Uterus (tissue), 4 donors: Measurements from ENCODE around the gene ST6GALNAC2. TPM values are rescaled to one million over a fixed set of nuclear protein-coding genes. Genes with fewer than 3 reads are reported as not detected.
"Not testable (repeated sequence)": the region's sequence is repeated elsewhere in the genome, so short reads cannot be mapped to it uniquely, and the experiment has no call there.

ENCODE experiments used
- DNase-seq, 2 donors: peaks; one replicate each; pipeline ENCODE4 v3.0.0-alpha.2; 2019 to 2020
- H3K27ac ChIP-seq, 2 donors: fragments of 200-600 bp; sonication (generic); 1 replicate in 1 of 2; 2 replicates in 1 of 2; pipeline ENCODE4 v1.5.1; 2016 to 2018
- H3K27me3 ChIP-seq, 2 donors: fragments of 200-600 bp; sonication (generic); one replicate each; pipeline ENCODE4 v1.5.1; 2018 to 2019; ENCODE audit warnings: control low read depth in 1 of 2
- H3K36me3 ChIP-seq, 2 donors: fragments of 200-600 bp; sonication (generic); one replicate each; pipeline ENCODE4 v1.5.1; 2019; ENCODE audit warnings: control low read depth in 1 of 2
- H3K4me1 ChIP-seq, 2 donors: fragments of 200-600 bp; sonication (generic); one replicate each; pipeline ENCODE4 v1.5.1; 2018 to 2019; ENCODE audit warnings: control low read depth in 1 of 2
- H3K4me3 ChIP-seq, 2 donors: fragments of 200-600 bp; sonication (generic); 1 replicate in 1 of 2; 2 replicates in 1 of 2; pipeline ENCODE4 v1.5.1; 2018 to 2019; ENCODE audit warnings: mild to moderate bottlenecking in 1 of 2
- H3K9me3 ChIP-seq, 2 donors: fragments of 200-600 bp; sonication (generic); one replicate each; pipeline ENCODE4 v1.5.1; 2019; ENCODE audit warnings: control low read depth in 1 of 2
- POLR2A ChIP-seq, 2 donors: fragments of 450-650 bp; IDR thresholded peaks; one replicate each; pipeline ENCODE4 v1.6.1; 2016; ENCODE audit warnings: antibody characterized with exemption in 2 of 2, mild to moderate bottlenecking in 1 of 2, moderate library complexity in 1 of 2
- intact Hi-C: fragments of 100-400 bp; cut with DNase I; formaldehyde crosslinking; loops from one replicate; pipeline ENCODE4 v1.15.1; 2023; ENCODE audit warnings: low total_unique reads
- small RNA-seq: library from RNA; depleted of rRNA; stranded (forward); fragments of <200 nt; gene quantifications from one replicate; pipeline ENCODE3, GENCODE V24; 2016
- total RNA-seq, 4 donors: library from RNA; depleted of rRNA in 3 of 4; stranded (reverse); fragments of >200 nt in 3 of 4; gene quantifications; one replicate each; pipeline versions ENCODE4 v1.1.0 to v1.2.4, GENCODE V29; 2014 to 2023
- TF ChIP-seq, protein P1 (sequence below), 4 experiments: fragments of 200-600 bp in 2 of 4; fragments of 450-650 bp in 2 of 4; sonication (generic) in 2 of 4; IDR thresholded peaks; one replicate each; pipeline ENCODE4 v1.5.1; 2016 to 2019; ENCODE audit warnings: antibody characterized with exemption in 4 of 4, mild to moderate bottlenecking in 2 of 4, moderate library complexity in 1 of 4
- donor health status: DM: yes; HTN: yes; CAD: no.

Gene ST6GALNAC2
- total RNA-seq, 4 donors from 2014 or later = 0.59 to 9.5 (median 5.3) TPM; not detected in 1

DNA sequence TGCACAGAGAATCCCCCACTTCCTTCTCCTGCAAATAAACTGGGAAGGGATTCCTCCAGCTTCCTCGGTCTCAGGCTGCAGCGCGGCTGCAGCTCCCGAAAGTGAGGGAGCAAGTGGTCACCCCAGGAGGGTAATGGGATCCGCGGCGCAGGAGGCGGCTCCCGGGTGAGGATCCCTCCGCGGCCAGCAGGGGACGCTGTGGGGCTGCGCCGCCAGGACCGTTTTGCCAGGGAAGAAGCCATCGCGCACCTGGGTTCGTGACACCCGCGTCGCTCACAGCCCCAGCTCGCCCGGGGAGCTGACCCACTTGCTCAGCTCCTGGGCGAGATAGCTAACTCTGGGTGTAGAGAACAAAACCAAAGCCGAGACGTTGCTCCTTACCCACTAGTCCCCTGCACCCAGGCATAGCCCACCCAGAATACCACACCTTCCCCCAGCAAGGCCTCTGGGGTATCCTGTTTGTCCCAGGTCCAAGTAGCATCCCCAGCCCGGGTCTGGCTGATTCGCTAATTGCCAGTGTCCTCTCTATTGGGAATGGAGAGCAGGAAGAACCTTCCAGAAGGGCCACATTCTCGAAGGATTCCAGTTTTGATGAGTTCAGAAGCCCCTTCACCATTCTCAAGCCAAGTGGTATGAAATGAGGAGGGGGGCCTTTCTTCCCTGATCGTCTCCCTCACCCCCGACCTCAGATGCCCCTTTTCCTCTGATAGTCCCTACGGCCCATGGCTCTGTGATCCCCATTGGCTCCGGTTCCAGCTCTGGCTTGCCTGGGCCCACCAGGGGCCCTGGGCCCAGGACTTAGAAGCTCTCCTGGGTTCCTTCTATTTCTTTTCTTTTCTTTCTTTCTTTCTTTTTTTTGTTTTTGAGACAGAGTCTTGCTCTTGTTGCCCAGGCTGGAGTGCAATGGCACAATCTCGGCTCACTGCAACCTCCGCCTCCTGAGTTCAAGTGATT, 62.3 kb downstream of the ST6GALNAC2 start:
- peak; percentile 68 to 79 for DNase-seq

DNA sequence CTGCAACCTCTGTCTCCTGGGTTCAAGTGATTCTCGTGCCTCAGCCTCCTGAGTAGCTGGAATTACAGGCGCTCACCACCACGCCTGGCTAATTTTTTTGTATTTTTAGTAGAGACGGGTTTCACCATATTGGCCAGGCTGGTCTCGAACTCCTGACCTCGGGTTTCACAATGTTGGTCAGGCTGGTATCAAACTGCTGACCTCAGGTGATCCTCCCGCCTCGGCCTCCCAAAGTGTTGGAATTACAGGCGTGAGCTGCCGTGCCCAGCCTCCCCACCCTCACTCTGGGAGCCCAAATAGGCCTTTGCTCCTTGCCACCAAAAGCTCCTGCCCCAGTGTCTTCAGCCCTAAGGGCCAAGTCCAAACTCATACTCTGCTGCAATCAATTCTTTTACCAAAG, 64.0 kb downstream of the ST6GALNAC2 start:
- DNase-seq, H3K4me3 ChIP-seq, intact Hi-C loops, H3K27me3 ChIP-seq, H3K9me3 ChIP-seq, H3K27ac ChIP-seq, H3K4me1 ChIP-seq, H3K36me3 ChIP-seq: not testable (repeated sequence)

More for the DNA sequence above, 62.3 kb downstream of the ST6GALNAC2 start:
- TF ChIP-seq, protein P1, sequence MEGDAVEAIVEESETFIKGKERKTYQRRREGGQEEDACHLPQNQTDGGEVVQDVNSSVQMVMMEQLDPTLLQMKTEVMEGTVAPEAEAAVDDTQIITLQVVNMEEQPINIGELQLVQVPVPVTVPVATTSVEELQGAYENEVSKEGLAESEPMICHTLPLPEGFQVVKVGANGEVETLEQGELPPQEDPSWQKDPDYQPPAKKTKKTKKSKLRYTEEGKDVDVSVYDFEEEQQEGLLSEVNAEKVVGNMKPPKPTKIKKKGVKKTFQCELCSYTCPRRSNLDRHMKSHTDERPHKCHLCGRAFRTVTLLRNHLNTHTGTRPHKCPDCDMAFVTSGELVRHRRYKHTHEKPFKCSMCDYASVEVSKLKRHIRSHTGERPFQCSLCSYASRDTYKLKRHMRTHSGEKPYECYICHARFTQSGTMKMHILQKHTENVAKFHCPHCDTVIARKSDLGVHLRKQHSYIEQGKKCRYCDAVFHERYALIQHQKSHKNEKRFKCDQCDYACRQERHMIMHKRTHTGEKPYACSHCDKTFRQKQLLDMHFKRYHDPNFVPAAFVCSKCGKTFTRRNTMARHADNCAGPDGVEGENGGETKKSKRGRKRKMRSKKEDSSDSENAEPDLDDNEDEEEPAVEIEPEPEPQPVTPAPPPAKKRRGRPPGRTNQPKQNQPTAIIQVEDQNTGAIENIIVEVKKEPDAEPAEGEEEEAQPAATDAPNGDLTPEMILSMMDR (IDR thresholded peaks at IDR 0.05) = peak; percentile 99 to 100 (median 100)
- TF ChIP-seq POLR2A (IDR thresholded peaks at IDR 0.05) = peak in 1 of 2 donors; percentile 23
- H3K27me3 ChIP-seq = no peaks in the 10 kb centered on the region
- no peak overlapping the region for H3K27ac ChIP-seq
- no peaks in the 10 kb centered on the region for H3K9me3 ChIP-seq
- H3K4me1 ChIP-seq = peaks cover 0 to 3% of the 10 kb centered on the region in 2 donors
- no peak overlapping the region for H3K4me3 ChIP-seq
- H3K36me3 ChIP-seq = no peaks in the 10 kb centered on the region
- intact Hi-C loops = no loop called here

GRCh38 chr17:76521262-76521661, 64.4 kb downstream of the ST6GALNAC2 start:
- Histone ChIP-seq H3K4me3 (no peak overlapping the region), H3K36me3 (no peaks in the 10 kb centered on the region), H3K9me3 (no peaks in the 10 kb centered on the region), H3K4me1 (no peaks in the 10 kb centered on the region), H3K27me3 (no peaks in the 10 kb centered on the region), H3K27ac (no peak overlapping the region)
- intact Hi-C loops = no loop called here
- TF ChIP-seq, protein P1 (IDR thresholded peaks at IDR 0.05) = no peak
- TF ChIP-seq POLR2A (IDR thresholded peaks at IDR 0.05) = no peak
- DNase-seq = no peak

GRCh38 chr17:76519048-76519966, 66.4 kb downstream of the ST6GALNAC2 start:
- intact Hi-C loops = no loop called here
- Histone ChIP-seq H3K4me3 (no peak overlapping the region), H3K27me3 (no peaks in the 10 kb centered on the region), H3K36me3 (no peaks in the 10 kb centered on the region), H3K9me3 (no peaks in the 10 kb centered on the region), H3K27ac (no peak overlapping the region), H3K4me1 (peaks cover 0 to 4% of the 10 kb centered on the region in 2 donors)
- no peak for DNase-seq
- TF ChIP-seq POLR2A (IDR thresholded peaks at IDR 0.05) = no peak
- TF ChIP-seq, protein P1 (IDR thresholded peaks at IDR 0.05) = no peak

- Histone ChIP-seq H3K27ac (no peak overlapping the region), H3K4me3 (no peak overlapping the region), H3K27me3 (no peaks in the 10 kb centered on the region), H3K9me3 (no peaks in the 10 kb centered on the region), H3K4me1 (peaks cover 0 to 4% of the 10 kb centered on the region in 2 donors), H3K36me3 (no peaks in the 10 kb centered on the region)
- no peak for DNase-seq
- intact Hi-C loops = no loop called here
- TF ChIP-seq, protein P1 (IDR thresholded peaks at IDR 0.05) = no peak
- no peak for TF ChIP-seq POLR2A (IDR thresholded peaks at IDR 0.05)
These were observed 68.0 kb downstream of the ST6GALNAC2 start for GRCh38 chr17:76517638-76518038.

Small RNA genes lying within 50 kb of the gene (small RNA-seq; reads per million reads assigned to genes)
- gene AC015802.2 (not detected), gene SNORD1A (not detected), gene SNORD1B (321 reads per million, percentile 96 among the genes with 10 or more reads in this experiment)

Other genes starting within 250 kb of the ST6GALNAC2 start
- 10 to 100 TPM; 52.4 to 82.3 (median 68.7) TPM for gene PRPSAP1, start 231.9 kb downstream of the ST6GALNAC2 start, total RNA-seq
- 10 to 100 TPM in 2 of 4 donors, 1 to 10 TPM in 2; 7.9 to 33.2 (median 12.0) TPM for gene SPHK1, start 201.3 kb downstream of the ST6GALNAC2 start, total RNA-seq
- gene UBE2O, start 132.7 kb downstream of the ST6GALNAC2 start, total RNA-seq = 10 to 100 TPM in 2 of 4 donors, 1 to 10 TPM in 2; 5.0 to 31.5 (median 17.9) TPM
- gene AANAT, start 118.3 kb downstream of the ST6GALNAC2 start, total RNA-seq = not detected
- gene RHBDF2, start 84.4 kb downstream of the ST6GALNAC2 start, total RNA-seq = 10 to 100 TPM in 2 of 4 donors, 1 to 10 TPM in 2; 3.8 to 26.1 (median 8.4) TPM
- 10 to 100 TPM in 2 of 4 donors, 1 to 10 TPM in 2; 7.8 to 33.2 (median 19.8) TPM for gene CYGB, start 48.2 kb downstream of the ST6GALNAC2 start, total RNA-seq
- 10 to 100 TPM in 1 of 4 donors, under 1 TPM in 2, not detected in 1; 0.26 to 13.4 (median 0.69) TPM for gene PRCD, start 45.8 kb downstream of the ST6GALNAC2 start, total RNA-seq
- gene ST6GALNAC1, start 57.9 kb upstream of the ST6GALNAC2 start, total RNA-seq = 10 to 100 TPM in 1 of 4 donors, 1 to 10 TPM in 3; 1.5 to 11.8 (median 3.2) TPM
- 100 to 1,000 TPM; 174 to 250 (median 197) TPM for gene MXRA7, start 125.1 kb upstream of the ST6GALNAC2 start, total RNA-seq
- gene JMJD6, start 140.7 kb upstream of the ST6GALNAC2 start, total RNA-seq = 10 to 100 TPM in 3 of 4 donors, 1 to 10 TPM in 1; 5.9 to 40.8 (median 21.2) TPM
- gene METTL23, start 141.0 kb upstream of the ST6GALNAC2 start, total RNA-seq = 10 to 100 TPM; 13.8 to 32.5 (median 21.6) TPM
- gene SRSF2, start 151.5 kb upstream of the ST6GALNAC2 start, total RNA-seq = 100 to 1,000 TPM; 127 to 753 (median 167) TPM
- gene MFSD11, start 152.3 kb upstream of the ST6GALNAC2 start, total RNA-seq = 10 to 100 TPM; 32.0 to 69.2 (median 45.2) TPM